ENCODE measurements around the gene TAF10. TPM values are rescaled to one million over a fixed set of nuclear protein-coding genes. Genes with fewer than 3 reads are reported as not detected.

TAF10 gene
- total and polyA plus RNA-seq, 2 of the 13 experiments (the other 11 are each of a cell fraction or from before 2014, with no cell fraction given): 71.3 to 134 TPM

DNA sequence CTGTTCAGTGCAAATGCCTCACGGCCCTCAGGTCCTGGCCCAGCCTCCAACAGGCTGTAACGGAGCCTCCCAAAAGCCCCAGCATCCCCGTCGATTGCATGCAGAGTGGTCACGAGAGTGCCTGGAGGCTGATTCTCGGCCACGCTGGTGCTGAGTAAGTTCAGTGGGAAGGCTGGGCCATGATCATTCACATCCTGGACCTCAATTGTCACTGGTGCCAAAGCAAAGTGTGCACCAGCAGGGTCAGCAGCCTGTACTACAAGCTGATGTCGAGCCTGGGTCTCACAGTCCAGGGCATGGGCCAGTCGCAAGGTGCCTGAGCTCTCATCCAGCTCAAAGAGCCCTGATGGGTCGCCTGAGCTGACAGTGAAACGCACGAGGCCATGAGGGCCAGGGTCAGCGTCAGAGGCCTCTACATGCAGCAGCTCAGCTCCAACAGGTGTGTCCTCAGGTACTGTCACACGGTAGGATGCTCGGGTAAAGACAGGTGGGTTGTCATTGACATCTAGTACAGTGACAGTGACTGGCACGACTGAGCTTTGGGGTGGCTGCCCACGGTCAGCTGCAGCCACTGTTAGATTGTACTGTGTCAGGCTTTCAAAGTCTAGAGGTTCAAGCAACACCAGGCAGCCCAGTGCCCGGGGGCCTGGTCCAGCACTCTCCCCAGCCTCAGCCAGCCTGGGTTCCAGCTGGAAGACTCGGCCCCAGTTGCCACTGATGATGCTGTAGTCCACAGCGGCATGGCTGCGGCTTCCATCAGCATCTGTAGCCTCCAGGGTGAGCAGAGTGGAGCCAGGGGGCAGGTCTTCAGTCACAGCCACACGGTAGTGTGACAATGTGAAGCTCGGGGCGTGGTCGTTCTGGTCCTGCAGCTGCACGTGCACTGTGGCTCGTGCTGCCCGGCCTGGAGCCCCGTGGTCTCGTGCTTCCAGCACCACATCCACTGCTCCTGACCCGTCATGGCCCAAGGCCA is 11.7 kb upstream of the TAF10 start (continued):
- TF ChIP-seq, protein P1, sequence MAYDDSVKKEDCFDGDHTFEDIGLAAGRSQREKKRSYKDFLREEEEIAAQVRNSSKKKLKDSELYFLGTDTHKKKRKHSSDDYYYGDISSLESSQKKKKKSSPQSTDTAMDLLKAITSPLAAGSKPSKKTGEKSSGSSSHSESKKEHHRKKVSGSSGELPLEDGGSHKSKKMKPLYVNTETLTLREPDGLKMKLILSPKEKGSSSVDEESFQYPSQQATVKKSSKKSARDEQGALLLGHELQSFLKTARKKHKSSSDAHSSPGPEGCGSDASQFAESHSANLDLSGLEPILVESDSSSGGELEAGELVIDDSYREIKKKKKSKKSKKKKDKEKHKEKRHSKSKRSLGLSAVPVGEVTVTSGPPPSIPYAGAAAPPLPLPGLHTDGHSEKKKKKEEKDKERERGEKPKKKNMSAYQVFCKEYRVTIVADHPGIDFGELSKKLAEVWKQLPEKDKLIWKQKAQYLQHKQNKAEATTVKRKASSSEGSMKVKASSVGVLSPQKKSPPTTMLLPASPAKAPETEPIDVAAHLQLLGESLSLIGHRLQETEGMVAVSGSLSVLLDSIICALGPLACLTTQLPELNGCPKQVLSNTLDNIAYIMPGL (CRISPR knock-in tag; IDR thresholded peaks at IDR 0.05; ENCODE audit: borderline replicate concordance in 1 of 2, low read depth in 1 of 2): no peak
- TF ChIP-seq MAFK (conservative IDR thresholded peaks at IDR 0.05 in 1 of 2, IDR thresholded peaks at IDR 0.05 in 1 of 2; ENCODE audit: low read length in 2 of 2) (no peak), ZNF331 (CRISPR knock-in tag; IDR thresholded peaks at IDR 0.05) (no peak), ARHGAP35 (CRISPR knock-in tag; IDR thresholded peaks at IDR 0.05; ENCODE audit: borderline replicate concordance) (no peak)

GRCh38 chr11:6622261-6623171 is 10.5 kb upstream of the TAF10 start:
- H3K79me2 ChIP-seq (ENCODE audit: insufficient read depth, low read length): peaks cover 7% of the 10 kb centered on the region
- BruUV-seq (replicated peaks): no TSS peak
- H3K9me3 ChIP-seq (ENCODE audit: low read length): no peaks in the 10 kb centered on the region
- no peak for DNase-seq (ENCODE audit: low spot score)
- H3K9ac ChIP-seq (ENCODE audit: insufficient read depth, low read depth, low read length): no peak overlapping the region
- CTCF ChIA-PET (ENCODE audit: low intra/inter-chr PET ratio, low total read pairs): no interaction called here
- POLR2A ChIA-PET: interaction anchor here (2.0 to 5.5 kb wide), 2 partner anchors 10 to 16 kb away, joined by 5 to 24 read pairs; partner anchors contain the start of gene TAF10
- H3K36me3 ChIP-seq (replicated peaks in 1 of 2; ENCODE audit: control insufficient read depth in 1 of 2, insufficient read depth in 2 of 2, low read length in 2 of 2): no peaks in the 10 kb centered on the region
- no peaks in the 10 kb centered on the region for H4K20me1 ChIP-seq (ENCODE audit: insufficient read depth, low read length)
- peaks cover 44% of the 10 kb centered on the region for H3K4me1 ChIP-seq (ENCODE audit: insufficient read depth, low read length)
- FAIRE-seq: no peak
- no peak overlapping the region for H3K27ac ChIP-seq (ENCODE audit: extremely low read length, insufficient read depth, low read length)
- in situ Hi-C loops (cut with HindIII; ENCODE audit: extremely low pct_ligation_motif_present, low pct_unique_long_range_greater_than_20kb) (no loop called here), intact Hi-C loops (cut with micrococcal nuclease; ENCODE audit: unreplicated experiment) (no loop called here)
- 47% methylated on average over 15 of the region's 24 CpGs for WGBS (ENCODE audit: low lambda C conversion rate)
- H2AFZ ChIP-seq (ENCODE audit: low read length): no peak overlapping the region
- peaks cover 15 to 63% of the 10 kb centered on the region in 2 experiments for H3K27me3 ChIP-seq (ENCODE audit: control insufficient read depth in 1 of 2, insufficient read depth in 2 of 2, low read length in 2 of 2)
- no peak overlapping the region for H3K4me2 ChIP-seq (ENCODE audit: low read depth, low read length)
- ATAC-seq: no peak
- no peak overlapping the region; a peak in 1 of 6 replicates for H3K4me3 ChIP-seq (replicated peaks in 1 of 3; ENCODE audit: insufficient read depth in 1 of 3, low read depth in 2 of 3, low read length in 3 of 3)
- TF ChIP-seq, protein P2, sequence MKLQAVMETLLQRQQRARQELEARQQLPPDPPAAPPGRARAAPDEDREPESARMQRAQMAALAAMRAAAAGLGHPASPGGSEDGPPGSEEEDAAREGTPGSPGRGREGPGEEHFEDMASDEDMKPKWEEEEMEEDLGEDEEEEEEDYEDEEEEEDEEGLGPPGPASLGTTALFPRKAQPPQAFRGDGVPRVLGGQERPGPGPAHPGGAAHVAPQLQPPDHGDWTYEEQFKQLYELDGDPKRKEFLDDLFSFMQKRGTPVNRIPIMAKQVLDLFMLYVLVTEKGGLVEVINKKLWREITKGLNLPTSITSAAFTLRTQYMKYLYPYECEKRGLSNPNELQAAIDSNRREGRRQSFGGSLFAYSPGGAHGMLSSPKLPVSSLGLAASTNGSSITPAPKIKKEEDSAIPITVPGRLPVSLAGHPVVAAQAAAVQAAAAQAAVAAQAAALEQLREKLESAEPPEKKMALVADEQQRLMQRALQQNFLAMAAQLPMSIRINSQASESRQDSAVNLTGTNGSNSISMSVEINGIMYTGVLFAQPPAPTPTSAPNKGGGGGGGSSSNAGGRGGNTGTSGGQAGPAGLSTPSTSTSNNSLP (IDR thresholded peaks at IDR 0.05; ENCODE audit: low read depth, low read length): no peak
- no peak for TF ChIP-seq HOXD1 (CRISPR knock-in tag; IDR thresholded peaks at IDR 0.05)
- TF ChIP-seq, protein P3, sequence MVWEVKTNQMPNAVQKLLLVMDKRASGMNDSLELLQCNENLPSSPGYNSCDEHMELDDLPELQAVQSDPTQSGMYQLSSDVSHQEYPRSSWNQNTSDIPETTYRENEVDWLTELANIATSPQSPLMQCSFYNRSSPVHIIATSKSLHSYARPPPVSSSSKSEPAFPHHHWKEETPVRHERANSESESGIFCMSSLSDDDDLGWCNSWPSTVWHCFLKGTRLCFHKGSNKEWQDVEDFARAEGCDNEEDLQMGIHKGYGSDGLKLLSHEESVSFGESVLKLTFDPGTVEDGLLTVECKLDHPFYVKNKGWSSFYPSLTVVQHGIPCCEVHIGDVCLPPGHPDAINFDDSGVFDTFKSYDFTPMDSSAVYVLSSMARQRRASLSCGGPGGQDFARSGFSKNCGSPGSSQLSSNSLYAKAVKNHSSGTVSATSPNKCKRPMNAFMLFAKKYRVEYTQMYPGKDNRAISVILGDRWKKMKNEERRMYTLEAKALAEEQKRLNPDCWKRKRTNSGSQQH (CRISPR knock-in tag; IDR thresholded peaks at IDR 0.05; ENCODE audit: low read depth): no peak
- no peak for TF ChIP-seq ZNF878 (CRISPR knock-in tag; IDR thresholded peaks at IDR 0.05)
- TF ChIP-seq TCF7L2 (IDR thresholded peaks at IDR 0.05; ENCODE audit: low read depth, low read length): no peak

Measured in HepG2 (cell line).